ENCODE results near the gene USH1C. TPM values are rescaled to one million over a fixed set of nuclear protein-coding genes. Genes with fewer than 3 reads are reported as not detected.

USH1C gene
- total RNA-seq, 1 experiment from 2014 or later: not detected

DNA sequence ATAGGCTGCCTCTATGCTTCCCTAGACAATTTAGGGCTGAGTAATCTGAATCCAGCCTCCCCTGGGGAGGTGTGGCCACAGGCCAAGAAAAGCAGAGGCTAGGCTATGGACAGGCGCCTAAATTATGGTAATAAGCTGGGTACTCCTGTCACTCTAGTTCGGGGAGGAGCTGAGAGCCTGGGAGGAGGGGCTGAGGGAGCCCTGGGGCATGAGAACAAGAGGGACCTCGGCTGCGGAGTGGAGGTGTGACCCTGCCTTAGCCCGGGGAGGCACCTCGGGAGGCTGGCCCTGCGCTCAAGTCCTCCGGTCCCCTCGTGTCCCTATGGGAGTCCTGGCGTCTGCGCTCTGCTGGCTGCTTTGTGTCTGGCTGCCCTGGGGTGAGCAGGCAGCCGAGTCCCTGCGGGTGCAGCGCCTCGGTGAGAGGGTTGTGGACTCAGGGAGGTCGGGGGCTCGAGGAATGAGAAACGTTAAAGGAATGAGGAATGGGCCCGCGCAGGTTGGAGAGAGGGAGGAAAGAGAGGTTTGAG lies 2.9 kb upstream of the USH1C start, which contains the start of gene OTOG:
OTOG (plus strand) TSS at position 209 of the 527 bp plus-strand sequence; CDS start at position 323, 114 bp downstream.
- H3K4me3 ChIP-seq (ENCODE audit: low read length): no peak within 1 kb of the TSS
- H3K27ac ChIP-seq (ENCODE audit: low read length): no peak within 1 kb of the TSS
- DNase-seq: no peak
- H3K36me3 ChIP-seq (ENCODE audit: insufficient read depth, low read length): no peaks in the 10 kb centered on the region
- H3K9me3 ChIP-seq (ENCODE audit: low read length): no peaks in the 10 kb centered on the region
- no peaks in the 10 kb centered on the region for H3K4me1 ChIP-seq (ENCODE audit: low read length)
- no peaks in the 10 kb centered on the region for H3K27me3 ChIP-seq (ENCODE audit: low read length)
- H3K79me2 ChIP-seq (ENCODE audit: low read length): no peaks in the 10 kb centered on the region
- no peak within 1 kb of the TSS for H3K4me2 ChIP-seq (ENCODE audit: low read depth, low read length, poor library complexity, severe bottlenecking)
- H2AFZ ChIP-seq (ENCODE audit: low read length): no peak within 1 kb of the TSS
- H4K20me1 ChIP-seq (ENCODE audit: insufficient read depth, low read depth, low read length): no peaks in the 10 kb centered on the region
- H3K9ac ChIP-seq (ENCODE audit: low read length): no peak within 1 kb of the TSS
- H3K9me2 ChIP-seq (replicated peaks; ENCODE audit: insufficient read depth, low read length): no peaks in the 10 kb centered on the region

DNA sequence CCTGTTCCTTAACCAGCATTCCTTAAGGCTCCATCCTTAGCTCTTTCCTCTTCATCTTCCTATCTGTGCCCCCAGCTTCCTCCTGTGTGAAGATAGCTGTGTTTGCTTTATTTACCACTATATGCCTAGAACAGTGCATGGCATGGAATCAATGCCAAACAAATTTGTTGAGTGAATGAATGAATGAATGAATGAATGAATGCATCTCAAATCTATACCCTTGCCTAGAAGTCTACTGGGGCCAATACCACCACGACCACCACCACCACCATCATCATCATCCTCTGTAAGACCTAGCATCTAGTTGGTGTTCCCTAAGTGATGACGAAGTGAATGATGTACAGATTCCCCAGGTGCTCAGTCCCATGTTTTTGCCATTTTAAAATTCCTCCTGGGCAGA lies 2.0 kb upstream of the USH1C start:
- Histone ChIP-seq H3K27ac (ENCODE audit: low read length) (no peak overlapping the region), H3K27me3 (ENCODE audit: low read length) (no peaks in the 10 kb centered on the region), H2AFZ (ENCODE audit: low read length) (no peak overlapping the region), H3K9me3 (ENCODE audit: low read length) (no peaks in the 10 kb centered on the region), H3K4me1 (ENCODE audit: low read length) (no peaks in the 10 kb centered on the region), H3K4me3 (ENCODE audit: low read length) (no peak overlapping the region), H4K20me1 (ENCODE audit: insufficient read depth, low read depth, low read length) (no peaks in the 10 kb centered on the region), H3K36me3 (ENCODE audit: insufficient read depth, low read length) (no peaks in the 10 kb centered on the region), H3K79me2 (ENCODE audit: low read length) (no peaks in the 10 kb centered on the region), H3K4me2 (ENCODE audit: low read depth, low read length, poor library complexity, severe bottlenecking) (no peak overlapping the region), H3K9me2 (replicated peaks; ENCODE audit: insufficient read depth, low read length) (no peaks in the 10 kb centered on the region), H3K9ac (ENCODE audit: low read length) (no peak overlapping the region)
- DNase-seq: no peak

DNA sequence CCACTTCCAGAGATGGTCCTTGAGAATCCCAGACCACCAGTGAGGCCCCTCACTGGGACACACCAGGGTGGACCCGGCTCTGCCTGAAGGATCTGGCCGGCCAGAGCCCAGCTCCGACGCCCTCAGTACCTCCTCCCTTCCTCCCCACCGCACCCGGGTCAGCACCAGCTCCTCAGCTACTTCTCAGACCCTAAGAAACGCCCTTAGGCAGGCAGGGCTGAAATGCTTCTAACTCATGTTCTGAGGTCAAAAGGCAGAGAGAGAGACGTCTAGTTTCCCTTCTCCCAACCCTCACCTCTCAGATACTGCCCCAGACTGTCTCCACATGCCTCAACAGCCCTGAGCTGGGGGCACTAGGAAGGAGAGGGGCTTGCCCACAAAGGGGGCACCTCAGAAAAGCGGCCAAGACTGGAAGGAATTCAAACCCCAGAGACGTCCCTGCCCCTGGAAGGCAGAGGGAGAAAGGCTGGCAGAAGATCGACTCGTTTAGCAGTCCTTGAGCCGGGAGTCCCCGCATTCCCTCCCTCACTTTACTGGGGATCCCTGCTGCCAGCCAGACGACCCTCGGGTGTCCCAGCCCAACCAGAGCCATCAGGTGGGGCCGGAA lies 539 bp downstream of the USH1C start:
- no peaks in the 10 kb centered on the region for H3K9me2 ChIP-seq (replicated peaks; ENCODE audit: insufficient read depth, low read length)
- no peak overlapping the region for H2AFZ ChIP-seq (ENCODE audit: low read length)
- H3K9me3 ChIP-seq (ENCODE audit: low read length): no peaks in the 10 kb centered on the region
- no peak overlapping the region for H3K27ac ChIP-seq (ENCODE audit: low read length)
- DNase-seq: no peak
- H3K4me3 ChIP-seq (ENCODE audit: low read length): no peak overlapping the region
- peaks cover 2% of the 10 kb centered on the region for H3K4me1 ChIP-seq (ENCODE audit: low read length)
- H4K20me1 ChIP-seq (ENCODE audit: insufficient read depth, low read depth, low read length): no peaks in the 10 kb centered on the region
- H3K79me2 ChIP-seq (ENCODE audit: low read length): no peaks in the 10 kb centered on the region
- H3K36me3 ChIP-seq (ENCODE audit: insufficient read depth, low read length): no peaks in the 10 kb centered on the region
- H3K4me2 ChIP-seq (ENCODE audit: low read depth, low read length, poor library complexity, severe bottlenecking): no peak overlapping the region
- H3K27me3 ChIP-seq (ENCODE audit: low read length): no peaks in the 10 kb centered on the region
- no peak overlapping the region for H3K9ac ChIP-seq (ENCODE audit: low read length)

DNA sequence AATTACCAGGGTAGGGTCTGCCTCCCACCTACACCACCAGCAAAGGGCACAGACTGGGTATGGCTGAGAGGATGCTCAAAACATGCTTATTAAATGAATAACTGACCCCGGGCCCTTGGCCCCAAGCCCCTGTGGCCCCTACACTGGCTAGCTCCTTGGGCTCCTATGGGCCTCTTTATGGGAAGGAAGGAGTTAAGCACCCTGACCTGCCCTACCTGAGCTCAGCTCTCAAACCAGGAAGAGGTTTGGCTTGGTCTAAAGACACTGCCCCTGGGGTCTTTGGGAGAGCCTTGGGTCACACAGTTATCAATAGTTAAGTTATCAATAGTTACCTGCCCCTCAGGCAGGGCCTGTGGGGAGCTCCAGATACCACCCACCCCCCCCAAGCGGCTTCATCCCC lies 1.2 kb downstream of the USH1C start:
- Histone ChIP-seq H3K9me3 (ENCODE audit: low read length) (no peaks in the 10 kb centered on the region), H3K9ac (ENCODE audit: low read length) (no peak overlapping the region), H3K27me3 (ENCODE audit: low read length) (no peaks in the 10 kb centered on the region), H3K9me2 (replicated peaks; ENCODE audit: insufficient read depth, low read length) (no peaks in the 10 kb centered on the region), H3K36me3 (ENCODE audit: insufficient read depth, low read length) (no peaks in the 10 kb centered on the region), H4K20me1 (ENCODE audit: insufficient read depth, low read depth, low read length) (no peaks in the 10 kb centered on the region), H3K4me3 (ENCODE audit: low read length) (no peak overlapping the region), H3K27ac (ENCODE audit: low read length) (no peak overlapping the region), H3K4me2 (ENCODE audit: low read depth, low read length, poor library complexity, severe bottlenecking) (no peak overlapping the region), H2AFZ (ENCODE audit: low read length) (no peak overlapping the region), H3K79me2 (ENCODE audit: low read length) (no peaks in the 10 kb centered on the region), H3K4me1 (ENCODE audit: low read length) (peaks cover 4% of the 10 kb centered on the region)
- DNase-seq: no peak

DNA sequence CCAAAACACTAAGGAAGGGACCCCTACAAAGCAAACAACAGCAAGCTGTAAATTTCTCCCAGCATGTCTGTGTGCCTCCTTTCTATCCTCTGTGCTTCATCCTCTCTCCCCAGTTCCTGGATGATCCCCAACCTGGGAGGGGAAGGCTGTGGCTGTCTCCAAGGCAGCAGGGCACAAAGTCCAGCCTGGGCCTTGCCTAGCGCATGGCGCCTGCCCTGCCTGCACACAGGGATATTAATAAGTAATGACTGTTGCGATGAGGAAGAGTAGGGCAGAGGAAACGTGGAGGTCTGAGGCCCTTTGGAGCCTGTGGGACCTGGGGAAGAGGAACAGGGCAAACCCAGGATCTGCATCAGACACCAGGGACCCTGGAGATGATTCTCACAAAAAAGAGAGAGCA lies 2.0 kb downstream of the USH1C start:
- H3K9me2 ChIP-seq (replicated peaks; ENCODE audit: insufficient read depth, low read length): no peaks in the 10 kb centered on the region
- H3K79me2 ChIP-seq (ENCODE audit: low read length): no peaks in the 10 kb centered on the region
- H3K9me3 ChIP-seq (ENCODE audit: low read length): no peaks in the 10 kb centered on the region
- H2AFZ ChIP-seq (ENCODE audit: low read length): no peak overlapping the region
- H3K4me1 ChIP-seq (ENCODE audit: low read length): peaks cover 4% of the 10 kb centered on the region
- H4K20me1 ChIP-seq (ENCODE audit: insufficient read depth, low read depth, low read length): no peaks in the 10 kb centered on the region
- H3K9ac ChIP-seq (ENCODE audit: low read length): no peak overlapping the region
- no peaks in the 10 kb centered on the region for H3K27me3 ChIP-seq (ENCODE audit: low read length)
- H3K4me2 ChIP-seq (ENCODE audit: low read depth, low read length, poor library complexity, severe bottlenecking): no peak overlapping the region
- no peak overlapping the region for H3K27ac ChIP-seq (ENCODE audit: low read length)
- no peaks in the 10 kb centered on the region for H3K36me3 ChIP-seq (ENCODE audit: insufficient read depth, low read length)
- no peak overlapping the region for H3K4me3 ChIP-seq (ENCODE audit: low read length)
- no peak for DNase-seq

DNA sequence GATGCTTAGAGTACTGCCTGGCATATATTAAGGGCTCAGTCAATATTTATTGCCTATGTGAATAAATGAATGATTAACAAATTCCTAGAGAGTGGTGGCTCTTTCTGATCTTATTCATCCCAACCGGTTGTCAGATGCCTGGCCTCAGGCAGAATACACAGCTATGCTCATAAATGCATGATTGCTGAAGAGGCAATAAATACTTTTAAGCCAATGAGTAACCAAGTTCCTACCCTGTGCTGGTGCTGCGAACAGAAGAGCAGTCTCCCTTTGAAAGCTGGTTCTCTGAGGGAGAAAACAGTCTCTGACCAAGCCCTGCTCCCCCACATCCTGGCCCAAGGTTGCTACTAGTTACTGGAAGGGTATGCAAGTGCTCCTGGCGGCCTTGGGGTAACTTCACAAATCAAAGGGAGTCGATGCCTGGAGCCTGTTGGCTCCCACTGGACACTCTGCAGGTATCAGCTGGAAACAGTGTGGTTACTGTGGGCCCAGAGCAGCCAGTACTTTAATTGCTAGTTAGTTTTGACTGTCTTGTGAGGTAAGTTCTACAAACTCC lies 2.8 kb downstream of the USH1C start:
- H3K27ac ChIP-seq (ENCODE audit: low read length): no peak overlapping the region
- no peaks in the 10 kb centered on the region for H3K79me2 ChIP-seq (ENCODE audit: low read length)
- H3K9me3 ChIP-seq (ENCODE audit: low read length): no peaks in the 10 kb centered on the region
- no peaks in the 10 kb centered on the region for H4K20me1 ChIP-seq (ENCODE audit: insufficient read depth, low read depth, low read length)
- no peak overlapping the region for H3K4me3 ChIP-seq (ENCODE audit: low read length)
- H3K36me3 ChIP-seq (ENCODE audit: insufficient read depth, low read length): no peaks in the 10 kb centered on the region
- no peaks in the 10 kb centered on the region for H3K27me3 ChIP-seq (ENCODE audit: low read length)
- H3K4me2 ChIP-seq (ENCODE audit: low read depth, low read length, poor library complexity, severe bottlenecking): no peak overlapping the region
- H3K9ac ChIP-seq (ENCODE audit: low read length): no peak overlapping the region
- H3K4me1 ChIP-seq (ENCODE audit: low read length): peaks cover 4% of the 10 kb centered on the region
- H2AFZ ChIP-seq (ENCODE audit: low read length): no peak overlapping the region
- no peaks in the 10 kb centered on the region for H3K9me2 ChIP-seq (replicated peaks; ENCODE audit: insufficient read depth, low read length)
- no peak for DNase-seq

DNA sequence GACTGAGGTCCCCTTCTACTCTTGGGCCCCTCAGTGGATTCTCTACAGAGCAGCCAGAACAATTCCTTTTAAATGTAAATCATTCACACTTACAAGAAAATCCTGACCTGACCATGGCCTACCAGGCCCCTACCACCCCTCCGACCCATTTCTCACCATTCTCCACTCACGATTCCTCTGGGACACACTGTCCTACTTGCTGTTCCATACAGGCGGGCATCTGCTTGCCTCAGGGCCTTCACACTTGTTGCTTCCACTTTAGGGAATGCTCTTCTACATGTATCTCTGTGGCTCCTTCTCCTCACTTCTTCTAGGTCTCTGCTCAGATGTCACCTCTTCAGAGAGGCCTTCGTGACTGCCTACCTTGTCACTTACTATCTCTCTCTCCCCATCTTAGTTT lies 3.4 kb downstream of the USH1C start:
- no peaks in the 10 kb centered on the region for H3K79me2 ChIP-seq (ENCODE audit: low read length)
- H2AFZ ChIP-seq (ENCODE audit: low read length): no peak overlapping the region
- H3K9me3 ChIP-seq (ENCODE audit: low read length): no peaks in the 10 kb centered on the region
- no peak overlapping the region for H3K27ac ChIP-seq (ENCODE audit: low read length)
- H4K20me1 ChIP-seq (ENCODE audit: insufficient read depth, low read depth, low read length): no peaks in the 10 kb centered on the region
- H3K4me2 ChIP-seq (ENCODE audit: low read depth, low read length, poor library complexity, severe bottlenecking): no peak overlapping the region
- no peaks in the 10 kb centered on the region for H3K36me3 ChIP-seq (ENCODE audit: insufficient read depth, low read length)
- DNase-seq: no peak
- H3K4me3 ChIP-seq (ENCODE audit: low read length): no peak overlapping the region
- H3K9ac ChIP-seq (ENCODE audit: low read length): no peak overlapping the region
- H3K9me2 ChIP-seq (replicated peaks; ENCODE audit: insufficient read depth, low read length): no peaks in the 10 kb centered on the region
- peaks cover 4% of the 10 kb centered on the region for H3K4me1 ChIP-seq (ENCODE audit: low read length)
- H3K27me3 ChIP-seq (ENCODE audit: low read length): no peaks in the 10 kb centered on the region

DNA sequence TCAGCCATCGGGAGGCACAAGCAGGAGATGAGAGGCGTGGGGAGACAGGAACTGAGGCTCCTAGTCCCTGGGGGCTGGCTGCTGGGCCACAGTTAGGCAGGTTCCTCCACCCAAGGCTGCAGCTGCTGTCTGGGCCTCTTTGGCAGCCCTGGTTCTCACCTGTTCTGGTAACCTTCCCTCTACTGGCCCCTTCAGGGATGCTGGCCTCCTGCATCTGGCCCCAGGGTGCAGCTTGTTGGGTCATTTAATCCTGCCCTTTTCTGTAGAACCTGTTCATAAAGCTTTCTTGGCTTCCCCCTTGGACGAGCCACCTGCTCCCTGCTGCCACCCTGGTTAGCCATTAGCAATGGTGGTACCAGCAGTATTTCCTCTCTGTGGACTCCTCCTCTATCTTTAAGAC lies 5.5 kb downstream of the USH1C start:
- Histone ChIP-seq H3K4me3 (ENCODE audit: low read length) (no peak overlapping the region), H4K20me1 (ENCODE audit: insufficient read depth, low read depth, low read length) (no peaks in the 10 kb centered on the region), H3K27me3 (ENCODE audit: low read length) (no peaks in the 10 kb centered on the region)

More for the DNA sequence above, 5.5 kb downstream of the USH1C start:
- no peak overlapping the region for H3K27ac ChIP-seq (ENCODE audit: low read length)
- no peak for DNase-seq
- no peaks in the 10 kb centered on the region for H3K9me2 ChIP-seq (replicated peaks; ENCODE audit: insufficient read depth, low read length)
- H3K4me1 ChIP-seq (ENCODE audit: low read length): peaks cover 4% of the 10 kb centered on the region
- no peaks in the 10 kb centered on the region for H3K36me3 ChIP-seq (ENCODE audit: insufficient read depth, low read length)
- no peak overlapping the region for H3K9ac ChIP-seq (ENCODE audit: low read length)
- no peak overlapping the region for H3K4me2 ChIP-seq (ENCODE audit: low read depth, low read length, poor library complexity, severe bottlenecking)
- H3K9me3 ChIP-seq (ENCODE audit: low read length): no peaks in the 10 kb centered on the region
- no peak overlapping the region for H2AFZ ChIP-seq (ENCODE audit: low read length)
- H3K79me2 ChIP-seq (ENCODE audit: low read length): no peaks in the 10 kb centered on the region

All from Karpas-422 (cell line).